Hematopoietic multipotent progenitor cell treated with erythropoietin and hydrocortisone succinate and interleukin-3 and kit ligand, for 8 days (in vitro differentiated cells): ENCODE data around the gene FAM187B.
A peak's percentile ranks its signal among the peaks of the same experiment; 100 is the strongest.

Experiments used
- DNase-seq: peaks from one replicate; pipeline ENCODE4 v3.0.0-alpha.2; 2015

FAM187B gene

GRCh38 chr19:35228177-35228930 is at the start of gene FAM187B:
Gene FAM187B, minus strand, starts transcription at chr19:35228739. Its CDS starts 59 bp downstream, at chr19:35228680.
- no peak for DNase-seq

GRCh38 chr19:35276706-35277281 is 48.3 kb upstream of the FAM187B start:
- DNase-seq = no peak

- DNase-seq = no peak
Observed at GRCh38 chr19:35274323-35274722, 45.8 kb upstream of the FAM187B start.

DNA sequence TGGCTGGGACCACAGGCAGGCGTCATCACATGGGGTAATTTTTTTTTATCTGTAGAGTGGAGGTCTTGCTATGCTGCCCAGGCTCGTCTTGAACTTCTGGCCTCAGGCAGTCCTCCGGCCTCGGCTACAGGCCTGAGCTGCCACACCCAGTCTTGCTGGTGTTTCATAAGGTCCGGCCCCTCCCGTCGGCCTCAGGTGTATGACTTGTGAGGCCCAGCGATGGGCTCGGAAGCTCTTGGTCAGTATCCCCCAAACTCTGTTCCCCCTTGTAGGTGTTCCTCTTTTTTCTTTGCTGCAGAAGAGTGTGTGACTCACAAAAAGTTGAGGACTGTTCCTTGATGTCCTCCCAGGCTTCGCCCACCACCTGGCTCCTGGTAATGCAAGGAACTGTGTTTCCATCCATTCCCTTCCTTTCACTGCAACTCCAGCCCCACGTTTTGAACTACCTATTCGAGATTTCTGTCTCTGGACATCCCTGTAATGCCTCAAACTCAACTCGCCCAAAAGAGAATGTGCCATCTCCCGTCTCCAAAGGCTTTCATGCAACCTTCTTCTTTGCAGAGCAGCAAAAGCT is 45.2 kb upstream of the FAM187B start:
- DNase-seq = no peak

- no peak for DNase-seq
Observed at GRCh38 chr19:35272954-35273649, 44.6 kb upstream of the FAM187B start.

DNA sequence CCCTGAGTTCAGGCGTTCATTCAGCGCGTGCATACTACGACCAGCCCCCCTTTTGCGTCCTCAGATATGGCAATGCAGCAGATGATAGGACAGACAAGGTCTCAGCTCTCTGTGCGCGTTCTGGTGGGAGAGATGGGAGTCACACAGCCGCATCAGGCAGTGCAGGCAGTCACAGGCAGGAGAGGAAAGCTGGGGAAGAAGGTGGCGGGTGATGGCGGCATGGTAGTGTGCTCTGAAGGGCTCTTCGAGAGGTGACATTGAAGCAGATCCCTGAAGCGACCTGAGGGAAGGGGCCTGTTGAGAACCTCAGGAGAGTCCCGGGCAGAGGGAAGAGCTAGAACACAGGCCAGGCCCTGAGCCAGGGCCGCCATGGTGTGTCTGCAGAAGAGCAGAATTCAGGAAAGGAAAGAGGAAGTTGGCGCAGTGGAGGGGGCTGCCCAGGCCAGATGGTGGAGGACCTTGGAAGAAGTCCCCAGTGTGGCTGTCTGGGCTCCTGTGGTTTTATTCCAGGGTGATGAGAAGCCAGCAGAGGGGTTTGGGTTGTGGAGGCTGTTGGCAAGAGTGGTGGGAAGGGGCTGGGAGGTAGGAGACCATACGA is 43.7 kb upstream of the FAM187B start:
- no peak for DNase-seq

GRCh38 chr19:35271546-35271945 is 43.0 kb upstream of the FAM187B start:
- DNase-seq = no peak

DNA sequence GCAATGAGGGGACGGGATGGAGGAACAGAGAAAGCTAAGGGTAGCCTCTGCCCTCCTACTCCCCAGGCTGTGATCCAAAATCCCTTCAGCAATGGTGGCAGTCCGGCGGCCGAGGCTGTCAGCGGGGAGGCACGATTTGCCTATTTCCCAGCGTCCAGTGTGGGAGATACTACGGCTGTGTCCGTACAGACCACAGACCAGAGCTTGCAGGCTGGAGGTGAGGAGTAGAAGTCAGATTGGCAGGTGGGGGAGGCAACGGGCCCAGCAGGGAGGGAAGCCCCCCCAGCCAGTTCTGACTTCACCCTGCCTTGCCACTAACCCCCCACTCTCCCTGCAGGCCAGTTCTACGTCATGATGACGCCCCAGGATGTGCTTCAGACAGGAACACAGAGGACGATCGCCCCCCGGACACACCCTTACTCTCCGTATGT is 41.9 kb upstream of the FAM187B start:
- no peak for DNase-seq

DNA sequence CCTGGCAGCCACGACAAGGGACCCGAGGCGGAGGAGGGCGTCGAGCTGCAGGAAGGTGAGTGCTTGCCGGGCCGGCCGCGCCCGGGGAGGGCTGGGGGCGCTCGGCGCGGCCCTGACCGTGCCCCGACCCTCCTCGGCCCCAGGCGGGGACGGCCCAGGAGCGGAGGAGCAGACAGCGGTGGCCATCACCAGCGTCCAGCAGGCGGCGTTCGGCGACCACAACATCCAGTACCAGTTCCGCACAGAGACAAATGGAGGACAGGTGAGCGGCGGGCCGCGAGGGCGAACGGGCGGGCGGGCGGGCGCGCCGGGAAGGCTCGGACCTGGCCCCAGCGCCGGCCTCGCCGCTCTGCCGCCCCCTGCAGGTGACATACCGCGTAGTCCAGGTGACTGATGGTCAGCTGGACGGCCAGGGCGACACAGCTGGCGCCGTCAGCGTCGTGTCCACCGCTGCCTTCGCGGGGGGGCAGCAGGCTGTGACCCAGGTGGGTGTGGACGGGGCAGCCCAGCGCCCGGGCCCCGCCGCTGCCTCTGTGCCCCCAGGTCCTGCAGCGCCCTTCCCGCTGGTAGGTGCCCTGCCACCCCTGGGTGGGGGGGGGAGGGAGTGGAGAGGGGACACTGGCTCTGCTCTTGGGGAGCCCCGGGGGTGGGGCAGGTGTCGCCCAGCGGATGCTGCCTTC is 41.0 kb upstream of the FAM187B start:
- DNase-seq = peak; percentile 69

DNA sequence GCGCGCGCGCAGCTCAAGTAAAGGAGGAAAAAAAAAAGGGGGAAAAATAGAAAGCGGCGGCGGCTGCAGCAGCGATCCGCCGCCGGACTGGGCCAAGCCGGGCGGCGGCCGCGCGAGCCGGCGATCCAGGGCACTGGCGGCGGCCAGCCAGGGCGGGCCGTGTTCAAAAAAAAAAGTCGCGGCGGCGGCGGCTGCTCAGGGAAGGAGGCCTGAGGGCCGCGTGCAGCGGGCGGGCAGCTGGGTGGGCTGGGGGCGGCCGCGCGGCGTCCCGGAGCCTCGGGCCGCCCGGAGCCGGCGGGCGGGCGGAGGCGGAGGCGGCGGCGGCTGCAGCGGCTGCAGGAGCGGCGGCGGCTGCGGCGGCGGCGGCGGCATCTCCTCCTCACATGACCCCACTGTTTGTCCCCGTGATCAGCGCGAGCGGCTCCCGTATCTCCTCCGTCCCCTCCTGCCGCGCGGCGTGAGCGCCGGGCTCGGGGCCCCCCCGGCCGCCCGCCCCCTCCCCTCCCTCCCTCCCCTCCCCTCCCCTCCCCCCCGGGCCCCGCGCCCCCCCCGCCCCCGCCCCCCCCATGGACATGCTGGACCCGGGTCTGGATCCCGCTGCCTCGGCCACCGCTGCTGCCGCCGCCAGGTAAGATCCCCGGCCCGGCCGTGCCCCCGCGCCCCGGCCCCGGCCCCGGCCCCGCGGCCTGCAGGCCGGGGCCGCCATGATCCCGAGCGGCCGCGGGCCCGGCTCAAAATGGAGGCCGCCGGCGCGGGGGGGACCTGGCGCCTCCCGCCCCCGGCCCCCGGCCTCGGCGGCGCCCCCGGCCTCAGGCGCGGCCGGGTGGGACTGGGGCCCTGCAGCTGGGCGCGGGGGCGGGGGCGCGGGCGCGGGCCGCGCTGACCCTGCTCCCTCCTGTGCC is 40.2 kb upstream of the FAM187B start, which contains the start of gene USF2:
USF2 (plus strand) TSS at position 427 of the 902 bp plus-strand sequence; CDS start at position 567, 140 bp downstream.
- DNase-seq = peak; percentile 79

DNA sequence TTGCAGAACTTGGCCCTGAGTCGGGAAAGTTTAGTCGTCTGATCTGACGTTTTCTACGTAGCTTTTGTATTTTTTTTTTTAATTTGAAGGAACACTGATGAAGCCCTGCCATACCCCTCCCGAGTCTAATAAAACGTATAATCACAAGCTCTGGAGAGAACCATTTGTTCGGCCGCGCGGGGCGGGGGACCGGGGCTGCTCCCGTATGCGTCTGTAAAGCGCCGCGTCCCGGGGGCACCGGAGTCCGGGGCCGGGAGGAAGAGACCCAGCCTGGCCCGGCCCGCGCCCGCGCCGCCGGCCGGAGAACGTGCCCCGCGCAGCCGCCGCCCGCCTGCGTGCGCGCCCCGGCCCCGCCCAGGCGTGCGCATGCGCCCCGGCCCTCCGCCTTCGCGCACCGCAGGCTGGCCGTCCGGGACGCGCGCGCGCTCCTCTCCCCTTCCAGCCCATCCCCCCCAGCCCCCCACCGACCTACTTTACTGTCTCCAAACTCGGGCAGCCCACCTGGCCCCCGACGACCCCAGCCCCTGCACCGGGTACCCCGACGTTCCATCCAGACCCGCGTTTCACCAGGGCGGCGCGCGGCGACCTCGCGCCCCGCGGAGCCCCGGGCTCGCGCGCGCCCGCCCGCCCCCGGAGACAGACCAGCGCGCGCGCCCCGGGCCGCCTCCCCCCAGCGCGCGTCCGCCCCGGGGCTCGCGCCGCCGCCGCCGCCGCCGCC is 39.4 kb upstream of the FAM187B start:
- DNase-seq = peak; percentile 72

- DNase-seq = peak; percentile 17
Observed at GRCh38 chr19:35267353-35267817, 38.8 kb upstream of the FAM187B start.

DNA sequence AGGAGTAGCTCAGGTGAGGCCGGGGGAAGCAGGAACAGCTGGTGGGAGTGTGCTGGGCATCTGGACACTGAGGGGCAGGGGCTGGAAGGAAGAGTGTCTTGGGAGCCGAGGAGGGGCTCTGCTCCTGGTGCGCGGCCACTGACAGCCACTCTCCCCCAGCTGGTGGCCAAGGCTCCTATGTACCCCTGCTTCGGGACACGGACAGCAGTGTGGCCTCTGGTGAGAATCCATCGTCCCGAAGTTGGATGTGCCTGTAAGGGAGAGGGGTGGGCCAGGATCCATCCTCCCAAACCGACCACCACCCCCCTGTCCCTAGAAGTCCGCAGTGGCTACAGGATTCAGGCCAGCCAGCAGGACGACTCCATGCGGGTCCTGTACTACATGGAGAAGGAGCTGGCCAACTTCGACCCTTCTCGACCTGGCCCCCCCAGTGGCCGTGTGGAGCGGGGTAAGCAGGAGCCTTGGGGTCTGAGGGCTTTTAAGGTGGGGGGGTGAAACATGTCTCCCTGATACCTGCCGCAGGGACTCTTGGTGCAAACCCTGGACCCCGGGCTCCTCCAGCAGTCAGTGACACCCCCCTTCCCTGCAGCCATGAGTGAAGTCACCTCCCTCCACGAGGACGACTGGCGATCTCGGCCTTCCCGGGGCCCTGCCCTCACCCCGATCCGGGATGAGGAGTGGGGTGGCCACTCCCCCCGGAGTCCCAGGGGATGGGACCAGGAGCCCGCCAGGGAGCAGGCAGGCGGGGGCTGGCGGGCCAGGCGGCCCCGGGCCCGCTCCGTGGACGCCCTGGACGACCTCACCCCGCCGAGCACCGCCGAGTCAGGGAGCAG is 38.2 kb upstream of the FAM187B start:
- DNase-seq = peak; percentile 18

- no peak for DNase-seq
Observed at GRCh38 chr19:35265900-35266519, 37.5 kb upstream of the FAM187B start.

GRCh38 chr19:35265126-35265899 is 36.8 kb upstream of the FAM187B start:
- peak; percentile 15 for DNase-seq

GRCh38 chr19:35264268-35265125 is 36.0 kb upstream of the FAM187B start:
- no peak for DNase-seq

DNA sequence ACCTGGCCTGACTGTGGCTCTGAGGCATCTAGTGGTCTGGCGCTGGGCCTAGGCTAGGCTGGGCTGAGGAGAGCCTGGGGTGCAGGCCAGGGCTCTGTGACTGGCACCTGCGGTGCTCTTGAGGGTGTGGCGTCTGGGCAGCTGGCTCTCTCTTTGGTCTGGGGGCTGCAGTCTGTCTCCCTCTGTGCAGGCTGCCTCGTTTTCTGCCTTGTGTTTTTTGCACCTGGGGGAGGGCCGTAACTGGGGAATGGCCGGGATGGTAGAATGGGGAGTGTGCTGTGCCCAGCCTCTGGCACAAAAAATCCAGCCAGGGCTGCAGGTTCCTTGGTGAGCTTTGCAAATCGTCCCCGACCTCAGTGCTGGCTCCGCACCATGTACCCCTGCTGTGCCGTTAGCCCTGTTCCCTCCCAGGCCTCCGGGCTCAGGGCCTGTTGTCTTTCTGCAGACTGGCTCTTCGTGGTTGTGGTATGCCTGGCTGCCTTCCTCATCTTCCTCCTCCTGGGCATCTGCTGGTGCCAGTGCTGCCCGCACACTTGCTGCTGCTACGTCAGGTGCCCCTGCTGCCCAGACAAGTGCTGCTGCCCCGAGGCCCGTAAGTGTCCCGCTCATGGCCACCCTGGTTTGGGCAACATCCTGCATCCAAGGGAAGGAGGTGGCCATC is 33.7 kb upstream of the FAM187B start:
- DNase-seq = no peak
